ENCODE measurements around the gene GJC1.

GRCh38 chr17:44780161-44780560, 49.9 kb downstream of the GJC1 start:
- TF ChIP-seq CTCF (IDR thresholded peaks at IDR 0.05; ENCODE audit: borderline replicate concordance, extremely low read depth, low read length, poor library complexity, severe bottlenecking) (no peak), EZH2 (IDR thresholded peaks at IDR 0.05; ENCODE audit: borderline replicate concordance, low read depth, low read length, severe bottlenecking) (no peak)

Data from DND-41 (cell line).